Activated gamma-delta T cell treated with Interleukin-2 at 50 U/mL for 16 hours (primary cell): Measurements from ENCODE around the gene SHANK1.

ENCODE experiments used
- DNase-seq: peaks from one replicate; pipeline ENCODE4 v3.0.0-alpha.2; 2020

Gene SHANK1

GRCh38 chr19:50710094-50710493 is 9.5 kb downstream of the SHANK1 start:
- DNase-seq: no peak

GRCh38 chr19:50708179-50708879 is 11.3 kb downstream of the SHANK1 start:
- DNase-seq: no peak

- DNase-seq: no peak
Measured at GRCh38 chr19:50706387-50706786, 13.2 kb downstream of the SHANK1 start.

- peak; percentile 25 for DNase-seq
Measured at GRCh38 chr19:50705422-50706019, 14.1 kb downstream of the SHANK1 start.

- DNase-seq: no peak
Measured at GRCh38 chr19:50703915-50704796, 15.4 kb downstream of the SHANK1 start.

- DNase-seq: no peak
Measured at GRCh38 chr19:50702871-50703829, 16.5 kb downstream of the SHANK1 start.

GRCh38 chr19:50702158-50702870 is 17.3 kb downstream of the SHANK1 start:
- DNase-seq: no peak

GRCh38 chr19:50701367-50701985 is 18.1 kb downstream of the SHANK1 start:
- DNase-seq: no peak

- DNase-seq: no peak
Measured at GRCh38 chr19:50697414-50698124, 22.0 kb downstream of the SHANK1 start.

GRCh38 chr19:50696094-50696483 is 23.5 kb downstream of the SHANK1 start:
- DNase-seq: no peak

- DNase-seq: peak; percentile 17
Measured at GRCh38 chr19:50695251-50696093, 24.1 kb downstream of the SHANK1 start.

- DNase-seq: no peak
Measured at GRCh38 chr19:50694815-50695145, 24.8 kb downstream of the SHANK1 start.

- no peak for DNase-seq
Measured at GRCh38 chr19:50693064-50693975, 26.3 kb downstream of the SHANK1 start.

- DNase-seq: no peak
Measured at GRCh38 chr19:50690439-50690838, 29.2 kb downstream of the SHANK1 start.

- DNase-seq: no peak
Measured at GRCh38 chr19:50688766-50689165, 30.8 kb downstream of the SHANK1 start.

GRCh38 chr19:50686310-50687032 is 33.1 kb downstream of the SHANK1 start:
- no peak for DNase-seq

GRCh38 chr19:50679177-50680125 is 40.2 kb downstream of the SHANK1 start:
- DNase-seq: peak; percentile 64
